ENCODE data around the gene PLA2G12A.
"Not testable (repeated sequence)": the region's sequence is repeated elsewhere in the genome, so short reads cannot be mapped to it uniquely, and the experiment has no call there.

The PLA2G12A gene

GRCh38 chr4:109708990-109709389 lies 20.9 kb downstream of the PLA2G12A start:
- DNase-seq (ENCODE audit: insufficient read length, low spot score), result no peak
- no peak for TF ChIP-seq POLR2A (IDR thresholded peaks at IDR 0.05; ENCODE audit: low read depth, low read length)
- no peak for FAIRE-seq

- TF ChIP-seq POLR2A (IDR thresholded peaks at IDR 0.05; ENCODE audit: low read depth, low read length), result no peak
- no peak for DNase-seq (ENCODE audit: insufficient read length, low spot score)
- FAIRE-seq, result no peak
These were observed 21.4 kb downstream of the PLA2G12A start for GRCh38 chr4:109708435-109708834.

DNA sequence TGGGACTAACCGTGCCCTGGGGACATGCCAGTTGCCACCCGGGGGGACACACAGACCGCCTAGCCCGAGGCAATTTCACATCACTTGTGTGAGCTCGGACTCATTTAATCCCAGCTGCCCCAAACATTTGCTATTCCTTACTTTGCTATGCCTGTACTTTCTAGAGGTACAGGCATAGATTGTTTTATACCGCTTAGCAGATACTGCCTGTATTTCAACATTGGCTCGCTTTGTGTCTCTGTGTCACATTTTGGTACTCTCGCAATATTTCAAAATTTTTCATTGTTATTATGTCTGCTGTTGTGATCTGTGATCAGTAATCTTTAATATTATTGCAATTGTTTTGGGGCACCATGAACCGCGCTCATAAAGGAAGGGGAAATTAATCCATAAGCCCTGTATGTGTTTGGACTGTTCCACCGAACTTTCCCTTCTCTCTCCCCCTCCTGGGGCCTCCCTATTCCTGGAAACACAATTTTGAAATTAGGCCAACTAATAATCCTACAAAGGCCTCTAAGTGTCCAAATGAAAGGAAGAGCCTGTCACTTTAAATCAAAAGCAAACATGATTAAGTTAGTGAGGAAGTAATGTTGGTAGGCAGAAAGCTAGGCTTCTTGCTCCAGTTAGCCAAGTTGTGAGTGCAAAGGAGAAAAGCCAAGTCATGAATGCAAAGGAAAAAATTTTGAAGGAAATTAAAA lies 26.1 kb downstream of the PLA2G12A start:
- TF ChIP-seq POLR2A (IDR thresholded peaks at IDR 0.05; ENCODE audit: low read depth, low read length), result no peak
- FAIRE-seq (no peak), DNase-seq (ENCODE audit: insufficient read length, low spot score) (no peak)

DNA sequence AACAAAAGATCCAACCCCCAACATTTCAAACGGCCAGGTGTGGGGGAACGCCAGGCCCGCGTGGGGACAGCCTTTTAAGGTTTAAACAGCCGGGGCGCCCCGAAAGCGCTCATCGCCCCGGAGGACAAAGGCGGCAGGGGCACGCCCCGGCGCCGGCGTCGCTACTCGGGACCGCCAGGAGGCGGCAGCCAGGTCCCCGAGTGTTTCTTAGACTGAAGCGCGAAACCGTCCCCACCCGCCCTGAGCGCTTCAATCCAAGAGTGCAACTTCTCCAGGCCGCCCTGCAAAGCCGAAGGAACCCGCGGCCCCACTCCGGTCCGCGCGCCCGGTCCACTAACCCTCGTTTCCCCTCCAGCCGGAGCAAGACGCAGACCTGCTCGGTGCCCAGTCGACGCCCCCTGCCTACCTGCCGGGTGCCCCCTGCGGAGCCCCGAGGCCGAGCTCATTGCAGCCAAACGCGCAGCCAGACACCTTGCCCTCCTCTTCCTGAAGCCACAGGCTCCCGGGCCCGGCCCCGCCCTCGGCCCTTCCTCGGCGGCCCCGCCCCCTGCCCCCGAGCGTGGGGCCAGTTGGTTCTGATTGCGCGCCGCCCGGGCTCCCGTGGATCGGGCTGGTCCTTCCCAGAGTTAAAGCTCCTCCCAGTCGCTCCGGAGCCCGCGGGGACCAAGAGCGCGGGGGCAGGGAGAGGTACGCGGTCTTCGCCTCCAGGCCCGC lies 26.8 kb downstream of the PLA2G12A start, which contains the start of gene CASP6:
Gene CASP6, minus strand, starts transcription at position 496 of the 714 bp plus-strand sequence. Its CDS starts 50 bp downstream, at position 446.
- peak; percentile 56; the same call in 1 of the 2 replicates for TF ChIP-seq POLR2A (IDR thresholded peaks at IDR 0.05; ENCODE audit: low read depth, low read length)
- no peak for FAIRE-seq
- DNase-seq (ENCODE audit: insufficient read length, low spot score), result peak; percentile 47

GRCh38 chr4:109701566-109702410 lies 28.1 kb downstream of the PLA2G12A start:
- FAIRE-seq (no peak), DNase-seq (ENCODE audit: insufficient read length, low spot score) (no peak)
- no peak for TF ChIP-seq POLR2A (IDR thresholded peaks at IDR 0.05; ENCODE audit: low read depth, low read length)

DNA sequence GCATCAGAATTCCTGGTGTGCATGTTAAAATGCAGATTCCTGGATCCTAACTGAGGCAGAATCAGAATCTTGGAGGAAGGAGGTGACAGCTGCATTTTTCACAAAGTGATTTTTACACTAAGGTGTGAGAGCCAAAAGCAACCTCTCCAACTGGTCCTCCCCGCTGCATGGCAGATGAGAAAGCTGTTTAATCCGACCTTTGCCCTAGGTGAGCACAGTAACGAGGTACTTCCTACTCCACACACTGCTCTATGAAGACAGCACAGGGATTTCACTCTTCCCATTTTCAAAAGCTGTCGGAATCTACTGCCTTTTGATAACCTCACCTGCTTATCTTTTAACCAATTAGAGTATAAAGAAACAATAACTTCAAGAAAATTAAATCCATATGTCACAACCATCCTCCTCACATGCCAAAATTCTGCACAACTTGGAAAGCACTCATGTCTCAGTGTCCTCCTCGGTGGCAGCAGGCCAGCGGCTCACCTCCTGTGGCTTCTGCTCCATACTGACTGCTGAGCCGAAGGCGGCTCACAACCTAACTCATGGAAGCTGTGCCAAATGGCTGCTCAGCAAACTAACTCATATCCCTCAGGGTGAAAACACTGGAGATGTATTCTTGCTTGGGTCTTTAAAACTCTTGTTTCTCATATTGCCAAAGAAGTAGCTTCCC lies 30.2 kb downstream of the PLA2G12A start:
- no peak for FAIRE-seq
- TF ChIP-seq POLR2A (IDR thresholded peaks at IDR 0.05; ENCODE audit: low read depth, low read length), result no peak

DNA sequence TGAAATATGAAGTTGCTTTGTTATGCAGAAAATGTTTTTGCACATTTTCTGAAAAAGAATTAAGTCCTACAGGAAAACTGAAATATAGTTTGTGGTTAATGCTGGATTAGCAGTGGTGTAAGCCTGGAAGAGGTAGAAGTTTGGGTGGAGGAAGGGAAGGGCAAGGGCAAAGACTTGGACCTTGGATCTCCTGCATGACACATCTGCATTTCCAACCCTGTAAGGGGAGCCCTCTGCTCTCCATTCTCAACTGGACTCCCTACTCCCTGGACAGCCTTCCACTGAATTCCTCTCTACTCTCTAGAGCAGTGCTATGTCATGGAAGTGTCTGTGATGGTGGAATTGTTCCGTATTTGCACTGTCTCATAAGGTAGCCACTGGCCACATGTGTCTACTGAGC lies 31.2 kb downstream of the PLA2G12A start:
- no peak for TF ChIP-seq POLR2A (IDR thresholded peaks at IDR 0.05; ENCODE audit: low read depth, low read length)
- no peak for DNase-seq (ENCODE audit: insufficient read length, low spot score)
- FAIRE-seq, result no peak

More for the DNA sequence above, 30.2 kb downstream of the PLA2G12A start:
- DNase-seq (ENCODE audit: insufficient read length, low spot score), result no peak

DNA sequence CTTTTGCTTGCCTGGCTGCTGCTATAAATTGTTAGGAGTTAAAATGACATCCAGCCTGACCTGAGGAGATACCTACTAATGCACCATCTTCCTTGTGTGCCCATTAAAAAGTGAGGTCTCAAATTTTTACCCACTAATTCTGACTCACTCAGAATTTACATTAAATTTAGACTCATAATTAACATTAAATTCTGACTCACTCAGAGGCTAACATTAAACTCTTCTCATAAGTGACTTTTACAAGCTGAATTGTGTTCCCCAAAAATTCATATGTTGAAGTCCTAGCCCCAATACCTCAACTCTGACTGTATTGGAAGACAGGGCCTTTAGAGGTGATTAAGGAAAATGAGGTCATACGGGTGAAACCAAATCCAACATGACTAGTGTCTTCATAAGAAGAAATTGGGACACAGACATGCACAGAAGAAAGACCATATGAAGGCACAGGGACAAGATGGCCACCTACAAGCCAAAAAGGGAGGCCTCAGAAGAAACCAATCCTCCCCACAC lies 38.4 kb downstream of the PLA2G12A start:
- FAIRE-seq (no peak), DNase-seq (ENCODE audit: insufficient read length, low spot score) (no peak)
- no peak for TF ChIP-seq POLR2A (IDR thresholded peaks at IDR 0.05; ENCODE audit: low read depth, low read length)

DNA sequence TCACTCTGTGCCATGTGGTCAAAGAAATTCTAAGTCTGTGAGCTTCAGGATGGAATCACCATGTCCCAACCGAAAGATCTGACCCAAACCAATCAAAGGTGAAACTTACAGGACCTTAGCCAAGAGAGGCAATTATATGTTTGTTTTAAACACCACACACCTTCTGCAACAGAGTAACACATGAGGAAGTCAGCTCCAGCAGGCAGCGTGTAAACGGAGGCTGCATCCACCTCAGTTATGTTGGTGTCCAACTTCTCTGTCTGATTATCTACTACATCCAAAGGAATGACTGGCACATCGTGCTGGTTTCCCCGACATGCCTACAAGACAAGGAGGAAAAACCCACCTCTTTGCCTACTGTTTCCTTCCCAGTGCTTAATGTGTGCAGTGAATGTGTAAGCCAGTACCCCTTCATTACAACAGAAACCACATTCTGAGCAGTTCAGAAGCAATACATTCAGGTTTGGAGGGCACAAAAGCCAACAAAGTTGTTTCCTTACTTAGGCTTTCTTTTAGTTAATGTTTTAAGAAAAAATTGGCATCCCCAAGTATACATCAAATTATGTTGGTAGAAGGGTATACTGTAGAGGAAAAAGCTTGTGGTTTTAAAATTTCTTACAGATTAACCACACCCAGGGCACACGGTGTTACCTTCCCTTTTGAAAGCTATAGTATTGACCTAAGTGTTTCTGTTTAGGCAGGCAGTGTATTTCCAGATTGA lies 39.0 kb downstream of the PLA2G12A start:
- DNase-seq (ENCODE audit: insufficient read length, low spot score), result no peak
- TF ChIP-seq POLR2A (IDR thresholded peaks at IDR 0.05; ENCODE audit: low read depth, low read length), result no peak
- FAIRE-seq, result no peak

DNA sequence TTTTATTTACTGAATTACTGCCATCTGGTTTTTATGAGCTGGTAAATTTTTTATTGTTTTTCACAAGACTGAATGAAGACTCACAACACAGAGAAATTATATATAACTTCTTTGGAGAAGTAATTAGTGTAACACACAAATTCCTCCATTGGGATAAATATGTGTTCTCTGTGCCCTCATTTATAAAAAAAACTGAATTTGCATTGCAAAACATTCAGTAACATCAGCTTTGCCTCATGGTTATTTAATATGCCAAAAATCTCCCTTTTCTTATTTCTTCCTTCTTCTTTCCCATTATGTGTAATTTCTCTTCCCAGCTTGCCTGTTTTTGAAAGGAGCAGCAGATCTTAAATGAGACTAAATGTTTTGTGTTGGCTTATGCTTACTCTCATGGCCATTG lies 45.1 kb downstream of the PLA2G12A start:
- DNase-seq (ENCODE audit: insufficient read length, low spot score), result no peak
- TF ChIP-seq POLR2A (IDR thresholded peaks at IDR 0.05; ENCODE audit: low read depth, low read length), result no peak
- no peak for FAIRE-seq

DNA sequence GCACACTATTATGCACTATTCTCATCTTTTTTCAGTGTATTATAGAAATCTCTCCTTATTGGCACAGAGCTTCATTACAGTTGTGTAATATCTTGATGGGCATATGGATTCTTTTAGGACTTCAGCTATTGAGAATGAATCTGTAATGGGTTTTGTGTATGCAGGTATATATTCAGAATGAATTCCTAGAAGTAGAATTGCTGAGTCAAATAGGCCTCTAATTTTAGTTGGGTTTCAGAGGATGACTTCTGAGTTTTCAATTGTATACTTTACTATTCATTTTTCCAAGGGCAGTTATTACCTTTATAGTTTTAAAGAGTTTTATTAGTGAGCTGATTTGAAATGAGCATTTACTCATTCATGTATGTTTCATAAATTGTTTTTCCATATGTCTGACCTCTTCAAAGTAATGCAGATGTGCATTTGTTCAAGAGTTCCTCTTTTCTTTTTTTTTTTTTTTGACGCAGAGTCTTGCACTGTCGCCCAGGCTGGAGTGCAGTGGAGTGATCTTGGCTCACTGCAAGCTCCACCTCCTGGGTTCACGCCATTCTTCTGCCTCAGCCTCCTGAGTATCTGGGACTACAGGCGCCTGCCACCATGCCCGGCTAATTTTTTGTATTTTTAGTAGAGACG lies 46.1 kb downstream of the PLA2G12A start:
- FAIRE-seq (no peak), DNase-seq (ENCODE audit: insufficient read length, low spot score) (no peak)
- no peak for TF ChIP-seq POLR2A (IDR thresholded peaks at IDR 0.05; ENCODE audit: low read depth, low read length)

DNA sequence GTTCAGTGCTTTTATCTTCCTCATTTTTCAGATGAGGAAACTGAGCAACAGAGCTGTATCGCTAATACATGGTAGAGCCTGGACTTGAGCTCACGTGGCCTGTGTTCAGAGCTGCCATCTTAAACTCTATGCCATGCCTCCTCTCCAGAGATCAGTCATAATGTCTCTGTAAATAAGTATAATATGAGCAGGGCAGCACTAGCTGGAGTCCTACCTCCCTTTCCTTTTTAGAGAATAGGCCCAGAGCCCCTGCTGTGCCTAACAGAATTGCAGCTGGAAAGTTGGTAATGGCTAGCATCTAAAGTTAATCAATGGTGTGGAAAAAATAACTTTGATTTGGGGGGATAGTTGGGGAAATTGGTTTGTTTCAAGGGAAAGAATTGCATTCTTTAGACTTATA lies 47.0 kb downstream of the PLA2G12A start:
- DNase-seq (ENCODE audit: insufficient read length, low spot score) (no peak), FAIRE-seq (no peak)
- TF ChIP-seq POLR2A (IDR thresholded peaks at IDR 0.05; ENCODE audit: low read depth, low read length), result no peak

GRCh38 chr4:109678925-109679324 lies 50.9 kb downstream of the PLA2G12A start:
- not testable (repeated sequence) for DNase-seq (ENCODE audit: insufficient read length, low spot score); FAIRE-seq

DNA sequence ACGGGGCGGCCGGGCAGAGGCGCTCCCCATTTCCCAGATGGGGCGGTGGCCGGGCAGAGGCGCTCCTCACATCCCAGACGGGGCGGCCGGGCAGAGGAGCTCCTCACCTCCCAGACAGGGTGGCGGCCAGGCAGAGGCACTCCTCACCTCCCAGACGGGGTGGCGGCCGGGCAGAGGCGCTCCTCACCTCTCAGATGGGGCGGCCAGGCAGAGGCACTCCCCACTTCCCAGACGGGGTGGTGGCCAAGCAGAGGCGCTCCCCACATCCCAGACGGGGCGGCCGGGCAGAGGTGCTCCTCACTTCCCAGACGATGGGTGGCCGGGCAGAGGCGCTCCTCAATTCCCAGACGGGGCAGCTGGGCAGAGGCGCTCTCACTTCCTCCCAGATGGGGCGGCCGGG lies 51.4 kb downstream of the PLA2G12A start:
- FAIRE-seq; DNase-seq (ENCODE audit: insufficient read length, low spot score): not testable (repeated sequence)

Data from H54 (cell line).